B cell (primary cell): ENCODE results near the gene BOK. TPM values are rescaled to one million over a fixed set of nuclear protein-coding genes. Genes with fewer than 3 reads are reported as not detected.

ENCODE experiments used
- ATAC-seq: fragments of 200-7000 bp; cut with Tn5 transposase; one replicate; pipeline ENCODE4 v1.10.0; 2021; ENCODE audit warnings: low read depth, mild to moderate bottlenecking, moderate number of reproducible peaks, moderate library complexity
- CTCF ChIA-PET: fragments of 350-600 bp; sonication (Branson Sonifier 250); formaldehyde crosslinking; loops from one replicate; lab custom pipeline; 2021; ENCODE audit warnings: antibody characterized with exemption, inconsistent platforms; lab: Charles Lee
- POLR2A ChIA-PET: fragments of 350-600 bp; sonication (Branson Sonifier 250); formaldehyde crosslinking; loops from one replicate; lab custom pipeline; 2021; ENCODE audit warnings: antibody characterized with exemption; lab: Charles Lee
- DNase-seq: peaks from one replicate; pipeline ENCODE4 v3.0.0; 2013
- H2AFZ ChIP-seq: 2 replicates; pipeline ENCODE4 v1.6.1; 2012; ENCODE audit warnings: mild to moderate bottlenecking, low read depth, low read length; ENCODE audit not compliant: insufficient read depth, poor library complexity, severe bottlenecking
- H3K27ac ChIP-seq, 2 donors: 1 replicate in 1 of 2; 2 replicates in 1 of 2; pipeline ENCODE4 v1.5.1; 2012 to 2013; ENCODE audit warnings: low read length in 2 of 2, mild to moderate bottlenecking in 2 of 2, moderate library complexity in 1 of 2
- H3K27me3 ChIP-seq, 4 experiments: fragments of 200-600 bp in 1 of 4; sonication (generic) in 1 of 4; replicated peaks in 1 of 4; 1 replicate in 2 of 4; 2 replicates in 2 of 4; pipeline versions ENCODE4 v1.6.1 to v1.7.0; 2013 to 2016; ENCODE audit warnings: low read length in 3 of 4, mild to moderate bottlenecking in 2 of 4, mixed read lengths in 1 of 4, moderate library complexity in 1 of 4; ENCODE audit not compliant: insufficient read depth in 4 of 4, control insufficient read depth in 3 of 4; ENCODE audit errors: control extremely low read depth in 1 of 4
- H3K36me3 ChIP-seq, 2 experiments: replicated peaks in 1 of 2; 1 replicate in 1 of 2; 2 replicates in 1 of 2; pipeline versions ENCODE4 v1.6.1 to v1.7.1; 2013; ENCODE audit warnings: low read length in 1 of 2; ENCODE audit not compliant: insufficient read depth in 2 of 2, control insufficient read depth in 1 of 2; ENCODE audit errors: control extremely low read depth in 1 of 2, extremely low read depth in 1 of 2
- H3K4me1 ChIP-seq, 2 donors: fragments of 200-600 bp in 1 of 2; sonication (generic) in 1 of 2; 1 replicate in 1 of 2; 2 replicates in 1 of 2; pipeline versions ENCODE4 v1.5.1 to v1.6.1; 2013 to 2017; ENCODE audit warnings: low read length in 2 of 2; ENCODE audit not compliant: control insufficient read depth in 2 of 2, insufficient read depth in 2 of 2
- H3K4me2 ChIP-seq: replicated peaks from 2 replicates; pipeline ENCODE3; 2012; ENCODE audit warnings: mild to moderate bottlenecking, low read depth, low read length; ENCODE audit not compliant: poor library complexity, severe bottlenecking
- H3K4me3 ChIP-seq, 5 experiments: fragments of 200-600 bp in 1 of 5; sonication (generic) in 1 of 5; 1 replicate in 3 of 5; 2 replicates in 2 of 5; pipeline versions ENCODE4 v1.5.1 to v1.7.0; 2011 to 2016; ENCODE audit warnings: low read length in 4 of 5, mild to moderate bottlenecking in 4 of 5, low read depth in 2 of 5, control low read depth in 1 of 5, moderate library complexity in 1 of 5; ENCODE audit not compliant: insufficient read depth in 1 of 5; ENCODE audit errors: control extremely low read depth in 1 of 5, extremely low read depth in 1 of 5
- H3K79me2 ChIP-seq: fragments of 200-600 bp; sonication (generic); one replicate; pipeline ENCODE4 v1.6.0; 2016; ENCODE audit warnings: low read length; ENCODE audit not compliant: control insufficient read depth, insufficient read depth
- H3K9ac ChIP-seq: fragments of 200-600 bp; sonication (generic); 2 replicates; pipeline ENCODE4 v1.6.1; 2017; ENCODE audit warnings: mild to moderate bottlenecking, low read length, moderate library complexity
- H3K9me3 ChIP-seq, 3 donors: one replicate each; pipeline versions ENCODE4 v1.6.1 to v1.7.1; 2013; ENCODE audit warnings: low read length in 2 of 3; ENCODE audit not compliant: control insufficient read depth in 2 of 3, insufficient read depth in 1 of 3; ENCODE audit errors: control extremely low read depth in 1 of 3
- H4K20me1 ChIP-seq: 2 replicates; pipeline ENCODE4 v1.6.0; 2012; ENCODE audit warnings: mild to moderate bottlenecking, low read length; ENCODE audit not compliant: insufficient read depth, control insufficient read depth, poor library complexity, severe bottlenecking
- H3K27ac Mint-ChIP-seq: one replicate; pipeline ENCODE4 v1.8.0; 2021; ENCODE audit warnings: mixed read lengths
- H3K27me3 Mint-ChIP-seq: one replicate; pipeline ENCODE4 v1.8.0; 2021; ENCODE audit warnings: mixed read lengths
- H3K4me1 Mint-ChIP-seq: one replicate; pipeline ENCODE4 v1.8.0; 2021; ENCODE audit warnings: mixed read lengths
- H3K4me3 Mint-ChIP-seq: one replicate; pipeline ENCODE4 v1.8.0; 2021; ENCODE audit warnings: mixed read lengths
- H3K9me3 Mint-ChIP-seq: one replicate; pipeline ENCODE4 v1.8.0; 2022; ENCODE audit warnings: mixed read lengths; ENCODE audit not compliant: insufficient read depth
- CTCF ChIP-seq: fragments of 200-600 bp; IDR thresholded peaks from one replicate; pipeline ENCODE4 v1.8.0; 2022; ENCODE audit warnings: antibody characterized with exemption, mild to moderate bottlenecking
- EZH2 ChIP-seq: IDR thresholded peaks from 2 replicates; pipeline ENCODE4 v1.6.1; 2012; ENCODE audit warnings: borderline replicate concordance, low read depth, mild to moderate bottlenecking, moderate library complexity, low read length; ENCODE audit not compliant: insufficient read depth, poor library complexity, severe bottlenecking
- WGBS: methylation state at CpG from one replicate; pipeline ENCODE4 v1.1.5; 2013; ENCODE audit warnings: missing lambda C conversion rate; ENCODE audit not compliant: insufficient coverage; 5-methylcytosine and 5-hydroxymethylcytosine counted together
- intact Hi-C: fragments of 100-400 bp; cut with micrococcal nuclease; formaldehyde crosslinking; loops from one replicate; pipeline ENCODE4 v1.10.0; 2022
- polyA plus RNA-seq: library from polyadenylated mRNA; depleted of rRNA; stranded (reverse); fragments of >200 nt; gene quantifications from 2 replicates; pipeline ENCODE4 v1.2.3, GENCODE V29; 2012
- total RNA-seq, 2 donors: library from RNA; stranded (reverse); fragments of 120-200 nt in 1 of 2; gene quantifications; 1 replicate in 1 of 2; 2 replicates in 1 of 2; pipeline versions ENCODE4 v1.2.3 to v1.2.4, GENCODE V29; 2013 to 2022

Gene BOK
- total and polyA plus RNA-seq, 2 donors (not counting 1 experiment from before 2014, with no cell fraction given) = 0.10 to 0.22 TPM

GRCh38 chr2:241561832-241562231 is 3.3 kb downstream of the BOK start:
- H3K27ac ChIP-seq = no peak overlapping the region
- CTCF ChIA-PET = no interaction called here
- WGBS = 81% methylated on average over 18 of the region's 18 CpGs
- no peak overlapping the region for H3K4me3 Mint-ChIP-seq
- peaks cover 0 to 26% (median 16%) of the 10 kb centered on the region in 4 experiments for H3K27me3 ChIP-seq
- H3K27ac Mint-ChIP-seq = no peak overlapping the region
- H3K27me3 Mint-ChIP-seq = peaks cover 24% of the 10 kb centered on the region
- H4K20me1 ChIP-seq = no peaks in the 10 kb centered on the region
- peaks cover 0 to 11% of the 10 kb centered on the region in 2 donors for H3K4me1 ChIP-seq
- H3K36me3 ChIP-seq = no peaks in the 10 kb centered on the region
- no peak overlapping the region for H3K9ac ChIP-seq
- ATAC-seq (no peak), DNase-seq (no peak)
- no peak overlapping the region for H3K4me3 ChIP-seq
- intact Hi-C loops = no loop called here
- H3K9me3 ChIP-seq = peaks cover 2 to 5% (median 3%) of the 10 kb centered on the region in 3 donors
- no peak for TF ChIP-seq EZH2
- no peak for TF ChIP-seq CTCF
- no peak overlapping the region for H3K4me2 ChIP-seq
- H3K9me3 Mint-ChIP-seq = peaks cover 9% of the 10 kb centered on the region
- no peaks in the 10 kb centered on the region for H3K79me2 ChIP-seq
- POLR2A ChIA-PET = no interaction called here
- peaks cover 10% of the 10 kb centered on the region for H3K4me1 Mint-ChIP-seq
- no peak overlapping the region for H2AFZ ChIP-seq

- no peak overlapping the region for H3K4me3 Mint-ChIP-seq
- POLR2A ChIA-PET = no interaction called here
- Histone ChIP-seq H3K4me2 (no peak overlapping the region), H3K9ac (no peak overlapping the region), H3K4me1 (peaks cover 0 to 11% of the 10 kb centered on the region in 2 donors), H4K20me1 (no peaks in the 10 kb centered on the region), H3K79me2 (no peaks in the 10 kb centered on the region), H3K4me3 (no peak overlapping the region), H3K9me3 (peaks cover 0 to 2% (median 1%) of the 10 kb centered on the region in 3 donors), H3K36me3 (no peaks in the 10 kb centered on the region), H3K27ac (no peak overlapping the region), H2AFZ (no peak overlapping the region), H3K27me3 (peaks cover 0 to 23% (median 13%) of the 10 kb centered on the region in 4 experiments)
- WGBS = 70% methylated on average over 23 of the region's 23 CpGs
- intact Hi-C loops = no loop called here
- ATAC-seq (no peak), DNase-seq (no peak)
- H3K27me3 Mint-ChIP-seq = peaks cover 21% of the 10 kb centered on the region
- peaks cover 8% of the 10 kb centered on the region for H3K9me3 Mint-ChIP-seq
- CTCF ChIA-PET = no interaction called here
- no peak overlapping the region for H3K27ac Mint-ChIP-seq
- TF ChIP-seq EZH2 (no peak), CTCF (no peak)
- H3K4me1 Mint-ChIP-seq = peaks cover 10% of the 10 kb centered on the region
Observed at GRCh38 chr2:241562269-241562891, 3.8 kb downstream of the BOK start.
